Measurements from ENCODE around the gene PRPF19. TPM values are rescaled to one million over a fixed set of nuclear protein-coding genes. Genes with fewer than 3 reads are reported as not detected.

Gene PRPF19
- total and polyA plus RNA-seq, 2 of the 13 experiments (the other 11 are each of a cell fraction or from before 2014, with no cell fraction given) = 27.4 to 91.1 TPM

DNA sequence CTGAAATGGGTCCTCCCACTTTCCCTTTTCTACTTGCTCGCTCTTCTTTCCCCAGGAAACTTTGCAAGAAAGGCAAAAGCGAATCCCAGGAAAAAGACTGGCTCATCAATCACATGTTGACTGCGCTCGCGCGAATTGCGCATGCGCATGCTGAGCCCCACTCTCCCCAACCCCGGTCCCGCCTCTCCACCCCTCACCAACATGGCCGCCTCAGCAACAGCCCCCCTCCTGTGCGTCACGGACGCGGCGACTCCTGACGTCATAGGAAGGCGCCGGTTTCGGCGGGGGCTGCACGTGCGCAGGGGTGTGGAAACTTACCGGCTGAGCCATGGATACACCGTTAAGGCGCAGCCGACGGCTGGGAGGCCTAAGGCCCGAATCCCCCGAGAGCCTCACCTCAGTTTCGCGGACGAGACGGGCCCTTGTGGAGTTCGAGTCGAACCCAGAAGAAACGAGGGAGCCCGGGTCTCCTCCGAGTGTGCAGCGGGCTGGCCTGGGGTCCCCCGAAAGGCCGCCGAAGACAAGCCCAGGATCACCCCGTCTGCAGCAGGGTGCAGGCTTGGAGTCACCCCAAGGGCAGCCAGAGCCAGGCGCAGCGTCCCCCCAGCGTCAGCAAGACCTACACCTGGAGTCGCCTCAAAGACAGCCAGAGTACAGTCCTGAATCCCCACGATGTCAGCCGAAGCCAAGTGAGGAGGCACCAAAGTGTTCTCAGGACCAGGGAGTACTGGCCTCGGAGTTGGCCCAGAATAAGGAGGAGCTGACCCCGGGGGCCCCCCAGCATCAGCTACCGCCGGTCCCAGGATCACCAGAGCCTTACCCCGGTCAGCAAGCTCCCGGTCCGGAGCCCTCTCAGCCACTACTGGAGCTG is 64.4 kb downstream of the PRPF19 start, which contains the start of gene CCDC86 (continued):
- TF ChIP-seq, protein P1, sequence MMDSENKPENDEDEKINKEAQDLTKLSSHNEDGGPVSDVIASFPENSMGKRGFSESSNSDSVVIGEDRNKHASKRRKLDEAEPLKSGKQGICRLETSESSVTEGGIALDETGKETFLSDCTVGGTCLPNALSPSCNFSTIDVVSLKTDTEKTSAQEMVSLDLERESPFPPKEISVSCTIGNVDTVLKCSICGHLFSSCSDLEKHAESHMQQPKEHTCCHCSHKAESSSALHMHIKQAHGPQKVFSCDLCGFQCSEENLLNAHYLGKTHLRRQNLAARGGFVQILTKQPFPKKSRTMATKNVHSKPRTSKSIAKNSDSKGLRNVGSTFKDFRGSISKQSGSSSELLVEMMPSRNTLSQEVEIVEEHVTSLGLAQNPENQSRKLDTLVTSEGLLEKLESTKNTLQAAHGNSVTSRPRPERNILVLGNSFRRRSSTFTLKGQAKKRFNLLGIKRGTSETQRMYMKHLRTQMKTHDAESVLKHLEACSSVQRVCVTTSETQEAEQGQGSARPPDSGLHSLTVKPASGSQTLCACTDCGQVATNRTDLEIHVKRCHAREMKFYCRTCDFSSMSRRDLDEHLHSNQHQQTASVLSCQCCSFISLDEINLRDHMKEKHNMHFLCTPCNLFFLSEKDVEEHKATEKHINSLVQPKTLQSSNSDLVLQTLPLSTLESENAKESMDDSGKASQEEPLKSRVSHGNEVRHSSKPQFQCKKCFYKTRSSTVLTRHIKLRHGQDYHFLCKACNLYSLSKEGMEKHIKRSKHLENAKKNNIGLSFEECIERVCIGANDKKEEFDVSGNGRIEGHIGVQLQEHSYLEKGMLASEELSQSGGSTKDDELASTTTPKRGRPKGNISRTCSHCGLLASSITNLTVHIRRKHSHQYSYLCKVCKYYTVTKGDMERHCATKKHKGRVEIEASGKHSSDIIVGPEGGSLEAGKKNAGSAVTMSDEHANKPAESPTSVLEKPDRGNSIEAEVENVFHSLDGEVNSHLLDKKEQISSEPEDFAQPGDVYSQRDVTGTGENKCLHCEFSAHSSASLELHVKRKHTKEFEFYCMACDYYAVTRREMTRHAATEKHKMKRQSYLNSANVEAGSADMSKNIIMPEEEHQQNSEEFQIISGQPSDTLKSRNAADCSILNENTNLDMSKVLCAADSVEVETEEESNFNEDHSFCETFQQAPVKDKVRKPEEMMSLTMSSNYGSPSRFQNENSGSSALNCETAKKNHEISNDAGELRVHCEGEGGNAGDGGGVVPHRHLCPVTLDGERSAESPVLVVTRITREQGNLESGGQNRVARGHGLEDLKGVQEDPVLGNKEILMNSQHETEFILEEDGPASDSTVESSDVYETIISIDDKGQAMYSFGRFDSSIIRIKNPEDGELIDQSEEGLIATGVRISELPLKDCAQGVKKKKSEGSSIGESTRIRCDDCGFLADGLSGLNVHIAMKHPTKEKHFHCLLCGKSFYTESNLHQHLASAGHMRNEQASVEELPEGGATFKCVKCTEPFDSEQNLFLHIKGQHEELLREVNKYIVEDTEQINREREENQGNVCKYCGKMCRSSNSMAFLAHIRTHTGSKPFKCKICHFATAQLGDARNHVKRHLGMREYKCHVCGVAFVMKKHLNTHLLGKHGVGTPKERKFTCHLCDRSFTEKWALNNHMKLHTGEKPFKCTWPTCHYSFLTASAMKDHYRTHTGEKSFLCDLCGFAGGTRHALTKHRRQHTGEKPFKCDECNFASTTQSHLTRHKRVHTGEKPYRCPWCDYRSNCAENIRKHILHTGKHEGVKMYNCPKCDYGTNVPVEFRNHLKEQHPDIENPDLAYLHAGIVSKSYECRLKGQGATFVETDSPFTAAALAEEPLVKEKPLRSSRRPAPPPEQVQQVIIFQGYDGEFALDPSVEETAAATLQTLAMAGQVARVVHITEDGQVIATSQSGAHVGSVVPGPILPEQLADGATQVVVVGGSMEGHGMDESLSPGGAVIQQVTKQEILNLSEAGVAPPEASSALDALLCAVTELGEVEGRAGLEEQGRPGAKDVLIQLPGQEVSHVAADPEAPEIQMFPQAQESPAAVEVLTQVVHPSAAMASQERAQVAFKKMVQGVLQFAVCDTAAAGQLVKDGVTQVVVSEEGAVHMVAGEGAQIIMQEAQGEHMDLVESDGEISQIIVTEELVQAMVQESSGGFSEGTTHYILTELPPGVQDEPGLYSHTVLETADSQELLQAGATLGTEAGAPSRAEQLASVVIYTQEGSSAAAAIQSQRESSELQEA (CRISPR knock-in tag; IDR thresholded peaks at IDR 0.05; ENCODE audit: not compliant biosample characterization) = peak; percentile 76
- TF ChIP-seq, protein P2, sequence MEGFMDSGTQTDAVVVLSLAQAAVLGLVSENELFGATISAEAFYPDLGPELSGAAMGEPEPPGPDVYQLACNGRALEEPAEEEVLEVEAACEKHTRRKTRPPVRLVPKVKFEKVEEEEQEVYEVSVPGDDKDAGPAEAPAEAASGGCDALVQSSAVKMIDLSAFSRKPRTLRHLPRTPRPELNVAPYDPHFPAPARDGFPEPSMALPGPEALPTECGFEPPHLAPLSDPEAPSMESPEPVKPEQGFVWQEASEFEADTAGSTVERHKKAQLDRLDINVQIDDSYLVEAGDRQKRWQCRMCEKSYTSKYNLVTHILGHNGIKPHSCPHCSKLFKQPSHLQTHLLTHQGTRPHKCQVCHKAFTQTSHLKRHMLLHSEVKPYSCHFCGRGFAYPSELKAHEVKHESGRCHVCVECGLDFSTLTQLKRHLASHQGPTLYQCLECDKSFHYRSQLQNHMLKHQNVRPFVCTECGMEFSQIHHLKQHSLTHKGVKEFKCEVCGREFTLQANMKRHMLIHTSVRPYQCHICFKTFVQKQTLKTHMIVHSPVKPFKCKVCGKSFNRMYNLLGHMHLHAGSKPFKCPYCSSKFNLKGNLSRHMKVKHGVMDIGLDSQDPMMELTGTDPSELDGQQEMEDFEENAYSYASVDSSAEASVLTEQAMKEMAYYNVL (CRISPR knock-in tag; IDR thresholded peaks at IDR 0.05; ENCODE audit: borderline replicate concordance) = peak; percentile 58; the same call in 1 of the 2 replicates
- TF ChIP-seq ZNF782 (CRISPR knock-in tag; IDR thresholded peaks at IDR 0.05; ENCODE audit: borderline replicate concordance) = 0 out of 2 replicates have a peak, but pooled peaks have one; percentile 80
- peak; percentile 83; the same call in 1 of the 2 replicates for TF ChIP-seq SRY (CRISPR knock-in tag; IDR thresholded peaks at IDR 0.05)
- no peak; the same call in 1 of the 2 replicates for TF ChIP-seq NR1H2 (CRISPR knock-in tag; IDR thresholded peaks at IDR 0.05; ENCODE audit: borderline replicate concordance, low read depth)
- TF ChIP-seq TARDBP (CRISPR knock-in tag; IDR thresholded peaks at IDR 0.05) = peak; percentile 86
- TF ChIP-seq ZZZ3 (CRISPR knock-in tag; IDR thresholded peaks at IDR 0.05; ENCODE audit: borderline replicate concordance) = peak; percentile 63; the same call in 1 of the 2 replicates
- TF ChIP-seq ELF1 (CRISPR knock-in tag; IDR thresholded peaks at IDR 0.05) = peak; percentile 83
- TF ChIP-seq, protein P3, sequence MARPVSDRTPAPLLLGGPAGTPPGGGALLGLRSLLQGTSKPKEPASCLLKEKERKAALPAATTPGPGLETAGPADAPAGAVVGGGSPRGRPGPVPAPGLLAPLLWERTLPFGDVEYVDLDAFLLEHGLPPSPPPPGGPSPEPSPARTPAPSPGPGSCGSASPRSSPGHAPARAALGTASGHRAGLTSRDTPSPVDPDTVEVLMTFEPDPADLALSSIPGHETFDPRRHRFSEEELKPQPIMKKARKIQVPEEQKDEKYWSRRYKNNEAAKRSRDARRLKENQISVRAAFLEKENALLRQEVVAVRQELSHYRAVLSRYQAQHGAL (CRISPR knock-in tag; IDR thresholded peaks at IDR 0.05; ENCODE audit: not compliant biosample characterization) = peak; percentile 21
- peak; percentile 72 for TF ChIP-seq PHF21A (CRISPR knock-in tag; IDR thresholded peaks at IDR 0.05)
- TF ChIP-seq ZNF839 (CRISPR knock-in tag; IDR thresholded peaks at IDR 0.05; ENCODE audit: borderline replicate concordance) = no peak
- TF ChIP-seq SPEN (CRISPR knock-in tag; IDR thresholded peaks at IDR 0.05; ENCODE audit: low read depth) = peak; percentile 91
- peak; percentile 78 for TF ChIP-seq SIX4 (CRISPR knock-in tag; IDR thresholded peaks at IDR 0.05)
- TF ChIP-seq MEF2D (CRISPR knock-in tag; IDR thresholded peaks at IDR 0.05) = peak; percentile 54
- TF ChIP-seq JDP2 (CRISPR knock-in tag; IDR thresholded peaks at IDR 0.05; ENCODE audit: borderline replicate concordance) = no peak; the same call in 1 of the 2 replicates
- no peak for TF ChIP-seq ONECUT2 (CRISPR knock-in tag; IDR thresholded peaks at IDR 0.05)
- TF ChIP-seq, protein P4, sequence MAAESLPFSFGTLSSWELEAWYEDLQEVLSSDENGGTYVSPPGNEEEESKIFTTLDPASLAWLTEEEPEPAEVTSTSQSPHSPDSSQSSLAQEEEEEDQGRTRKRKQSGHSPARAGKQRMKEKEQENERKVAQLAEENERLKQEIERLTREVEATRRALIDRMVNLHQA (CRISPR knock-in tag; IDR thresholded peaks at IDR 0.05) = no peak

All from HepG2 (cell line).